ENCODE results near the gene AHCYL1.

GRCh38 chr1:110068646-110069403 lies 84.3 kb downstream of the AHCYL1 start:
- TF ChIP-seq CTCF (IDR thresholded peaks at IDR 0.05 in 8 of 11, conservative IDR thresholded peaks at IDR 0.05 in 3 of 11) (no peak), POLR2AphosphoS5 (IDR thresholded peaks at IDR 0.05) (peak in 2 of 3 donors; percentile 68 to 79), POLR2A (IDR thresholded peaks at IDR 0.05) (no peak)
